Renal cortical epithelial cell (primary cell): ENCODE measurements around the gene ASTN1. TPM values are rescaled to one million over a fixed set of nuclear protein-coding genes. Genes with fewer than 3 reads are reported as not detected.

Experiments
- DNase-seq: peaks from one replicate; pipeline ENCODE4 v3.0.0-alpha.2; 2011; ENCODE audit warnings: low read depth
- total RNA-seq: library from RNA; depleted of rRNA; stranded (reverse); fragments of >200 nt; gene quantifications from 2 replicates; pipeline ENCODE4 v1.2.3, GENCODE V29; 2014

ASTN1 gene
- total RNA-seq, 1 donor from 2014 or later: 0.05 TPM

- DNase-seq: no peak
These were observed 600 bp downstream of the ASTN1 start for GRCh38 chr1:177163844-177164379.

- no peak for DNase-seq
These were observed 2.3 kb downstream of the ASTN1 start for GRCh38 chr1:177162243-177162642.

DNA sequence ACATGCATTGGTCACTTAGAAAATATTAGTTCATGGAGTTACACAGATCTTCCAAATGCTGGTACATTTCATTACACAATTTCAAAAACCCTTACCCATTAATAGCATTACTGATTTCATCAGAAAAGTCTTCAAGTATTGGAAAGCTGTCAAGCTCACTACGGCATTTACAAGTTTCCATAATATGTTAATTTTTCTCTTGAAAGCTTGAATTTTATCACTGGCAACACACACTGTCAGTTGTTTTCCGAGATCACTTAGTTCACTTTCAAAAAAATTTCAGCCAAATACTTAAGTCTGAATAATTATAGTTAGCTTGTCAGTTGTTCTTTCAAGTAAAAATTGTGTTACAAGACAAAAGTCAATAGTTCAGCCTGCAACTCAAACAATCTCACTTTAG lies 18.0 kb downstream of the ASTN1 start:
- no peak for DNase-seq

- no peak for DNase-seq
These were observed 19.1 kb downstream of the ASTN1 start for GRCh38 chr1:177145106-177146070.

DNA sequence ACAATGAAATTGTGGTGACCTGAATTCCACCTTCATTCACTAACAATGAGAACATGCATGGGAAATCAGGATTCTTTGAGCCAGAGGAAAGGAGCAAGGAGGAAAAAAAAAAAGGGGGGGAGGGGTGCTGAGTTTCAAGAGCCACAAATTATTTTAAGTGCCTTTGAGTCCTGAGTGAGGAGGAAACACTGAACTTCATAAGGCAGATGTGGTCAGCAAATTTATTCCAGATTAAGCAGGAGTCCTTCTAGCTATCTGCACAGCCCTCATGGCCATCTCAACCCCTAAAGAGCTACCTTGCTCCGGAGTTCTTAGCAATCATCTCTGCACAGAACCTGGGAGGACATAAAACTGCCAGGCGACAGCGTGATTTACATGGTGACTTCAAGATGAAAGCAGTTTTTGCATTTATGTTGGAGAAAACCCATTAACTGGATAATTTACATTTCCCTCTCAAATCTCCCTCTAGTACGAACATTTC lies 21.7 kb downstream of the ASTN1 start:
- DNase-seq: no peak

DNA sequence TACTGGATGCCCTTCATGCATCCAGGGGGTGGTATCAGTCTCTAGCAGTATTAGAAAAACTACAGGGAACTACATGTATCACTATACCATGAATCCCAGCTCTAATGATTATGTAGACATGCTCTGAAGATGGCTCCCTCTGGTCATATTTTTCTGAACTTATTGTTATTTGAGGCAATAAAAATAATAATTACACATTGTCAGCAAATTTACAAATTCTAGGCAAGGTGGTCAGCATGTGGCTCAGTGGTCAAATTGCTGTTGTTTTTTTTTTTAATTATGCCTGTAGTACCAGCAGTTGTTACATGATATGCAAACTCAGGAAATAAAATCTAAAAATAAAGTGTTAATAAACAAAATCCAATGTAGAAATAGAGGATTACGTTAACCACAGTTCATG lies 22.5 kb downstream of the ASTN1 start:
- DNase-seq: no peak

DNA sequence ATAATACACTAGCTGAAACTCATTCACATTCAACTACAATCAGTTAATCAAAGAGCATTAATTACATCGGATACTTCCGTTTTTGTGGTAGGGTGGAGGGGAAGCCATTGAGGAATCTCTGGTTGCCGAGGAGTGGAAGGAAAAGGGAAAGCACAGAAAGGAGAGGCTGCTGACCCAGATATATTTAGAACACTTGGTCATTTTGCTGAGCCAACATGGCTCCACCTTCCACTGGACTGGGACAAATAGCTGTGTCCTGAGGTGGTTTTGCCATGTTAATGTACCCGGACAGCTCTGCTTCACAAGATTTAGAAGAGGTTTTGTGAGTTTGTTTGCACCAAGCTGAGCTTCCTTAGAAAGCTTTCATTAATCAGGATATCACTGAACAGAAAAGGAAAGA lies 26.2 kb downstream of the ASTN1 start:
- DNase-seq: no peak

GRCh38 chr1:177137814-177138213 lies 26.7 kb downstream of the ASTN1 start:
- no peak for DNase-seq

DNA sequence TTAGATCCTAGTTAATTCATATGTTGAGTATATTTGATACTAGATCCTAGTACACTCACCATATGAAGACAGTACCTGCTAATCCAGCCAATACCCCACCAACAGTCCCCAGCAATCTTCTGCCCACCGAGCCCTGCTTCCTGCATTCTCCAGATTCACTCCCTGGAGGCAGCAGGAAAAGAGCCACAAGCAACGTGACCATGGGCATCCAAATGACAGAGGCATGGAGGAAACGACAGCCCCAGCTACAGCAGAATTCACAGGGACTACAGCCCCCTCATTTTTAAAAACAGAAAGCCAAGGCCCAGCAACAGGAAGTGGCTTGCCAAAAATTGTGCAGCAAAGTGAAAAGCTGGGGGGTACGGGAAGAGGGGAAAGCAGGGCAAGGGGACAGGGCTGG lies 29.3 kb downstream of the ASTN1 start:
- DNase-seq: no peak

GRCh38 chr1:177133977-177134538 lies 30.5 kb downstream of the ASTN1 start:
- DNase-seq: no peak

- DNase-seq: no peak
These were observed 32.4 kb downstream of the ASTN1 start for GRCh38 chr1:177132141-177132540.

- no peak for DNase-seq
These were observed 32.8 kb downstream of the ASTN1 start for GRCh38 chr1:177131723-177132122.

DNA sequence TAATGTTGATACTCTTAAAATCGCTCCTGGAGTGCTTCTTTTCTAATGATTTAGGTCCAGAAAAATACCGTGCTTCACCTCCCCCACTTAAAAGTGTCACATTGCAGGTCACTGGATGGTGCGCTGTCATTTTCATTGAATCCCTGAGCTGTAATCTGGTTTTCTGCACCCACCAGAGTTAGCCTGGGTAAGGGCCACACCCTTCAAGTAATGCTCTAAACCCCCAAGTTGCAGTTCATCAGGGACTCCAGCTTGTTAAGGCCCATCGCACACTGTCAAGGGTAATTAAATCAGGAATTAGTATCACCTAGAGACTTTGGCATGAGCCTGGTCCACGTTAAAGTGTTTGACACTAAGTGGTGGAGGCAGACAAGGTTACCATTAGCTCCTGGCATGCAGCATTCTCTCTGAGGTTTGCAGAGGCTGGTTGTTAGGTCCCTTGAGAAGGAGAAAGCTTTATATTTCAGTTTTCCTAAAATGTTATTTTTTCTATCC lies 34.0 kb downstream of the ASTN1 start:
- DNase-seq: no peak

DNA sequence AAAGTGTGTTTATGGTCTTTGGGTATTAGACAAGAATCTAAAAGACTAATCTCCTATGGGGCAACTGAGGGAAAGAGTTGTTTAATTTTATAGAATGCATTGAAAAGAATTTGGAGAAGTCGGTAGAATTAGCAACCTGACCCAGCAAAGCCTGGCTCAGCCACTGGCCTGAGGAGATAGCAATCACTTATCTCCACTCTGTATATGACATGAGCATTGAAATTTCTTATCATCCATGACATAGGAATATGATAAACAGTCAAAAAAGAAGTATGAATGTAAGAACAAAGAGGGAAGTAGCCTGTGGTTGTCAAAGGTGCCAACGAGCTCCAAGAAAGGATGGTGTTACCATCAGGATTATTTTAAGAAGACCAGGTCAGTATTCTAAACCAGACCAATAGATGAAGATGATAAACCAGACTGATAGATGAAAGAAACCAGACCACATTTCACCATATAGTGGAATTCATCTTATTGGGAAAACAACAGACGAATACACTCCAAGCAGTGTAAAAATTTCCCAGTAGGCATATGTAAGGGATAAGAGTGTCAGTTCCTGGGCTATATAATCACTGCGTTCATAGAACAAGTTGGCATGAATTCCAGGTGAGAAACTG lies 35.7 kb downstream of the ASTN1 start:
- no peak for DNase-seq

- no peak for DNase-seq
These were observed 38.2 kb downstream of the ASTN1 start for GRCh38 chr1:177126267-177126666.

DNA sequence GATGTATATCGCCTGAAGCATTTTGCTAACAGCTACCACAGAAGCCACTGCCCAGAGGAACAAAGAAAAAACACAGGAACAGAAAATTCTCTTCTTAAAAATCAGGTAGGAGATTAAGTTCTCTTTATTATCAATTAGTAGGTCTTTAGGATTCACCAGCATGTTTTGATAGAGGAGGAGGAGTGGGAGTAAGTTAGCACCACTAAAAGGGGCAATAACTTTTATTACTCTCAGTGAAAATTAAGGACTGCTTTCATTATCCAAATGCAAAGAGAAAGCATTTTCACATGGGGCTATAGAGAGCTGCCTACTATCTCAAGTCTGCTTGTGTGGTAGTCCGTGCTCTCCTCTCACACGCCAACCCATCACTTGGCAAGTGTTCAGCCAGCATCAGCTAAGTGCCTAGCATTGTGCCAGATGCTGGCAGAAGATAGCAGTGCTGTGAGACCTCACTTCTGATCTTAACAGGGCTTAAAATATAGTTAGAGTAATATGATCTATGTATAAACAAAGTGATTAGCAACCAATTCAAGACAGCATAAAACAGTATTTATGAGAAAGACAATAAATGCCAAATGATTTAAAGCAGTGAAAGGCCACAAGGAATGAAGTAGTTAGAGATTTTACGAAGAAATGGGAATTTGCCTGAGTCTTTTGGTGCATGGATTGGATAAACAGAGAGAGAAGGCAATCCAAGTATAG lies 39.8 kb downstream of the ASTN1 start:
- no peak for DNase-seq

DNA sequence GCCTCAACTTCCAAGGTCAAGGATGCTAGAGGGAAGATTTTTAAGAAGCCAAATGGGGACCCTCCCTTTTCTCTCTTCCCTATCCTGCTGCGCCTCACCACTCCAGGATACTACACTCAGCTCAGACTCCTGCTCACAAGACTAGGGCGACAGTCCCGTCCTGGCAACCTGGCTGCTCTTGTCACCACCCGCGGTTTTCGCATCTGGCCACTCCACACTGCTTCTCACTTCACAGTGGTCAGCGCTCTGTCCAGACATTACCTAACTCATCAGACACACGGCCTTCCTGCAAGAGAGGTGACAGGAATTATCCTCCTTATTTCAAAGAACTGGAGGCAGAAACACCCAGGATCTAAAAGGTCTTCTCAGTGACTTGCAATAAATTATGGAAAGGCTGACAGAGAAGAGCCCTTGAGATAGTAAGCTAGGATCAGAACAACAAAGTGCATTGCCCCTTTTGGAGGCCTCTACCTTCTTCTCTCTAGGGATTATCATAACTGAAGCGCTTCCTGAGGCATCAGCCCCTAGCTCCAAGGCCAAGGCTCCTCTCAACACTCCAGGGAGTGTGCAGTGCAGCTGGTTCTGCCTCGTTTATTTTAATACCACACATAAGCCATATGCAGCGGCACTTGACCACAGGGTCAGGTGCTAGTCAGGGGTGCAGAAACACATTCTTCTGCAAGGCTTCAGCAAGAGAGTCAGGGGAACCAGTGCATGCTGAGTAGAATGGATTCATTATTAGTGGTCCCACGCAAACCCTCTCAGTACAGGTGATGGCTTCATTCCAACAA lies 41.9 kb downstream of the ASTN1 start:
- DNase-seq: peak; percentile 25

- no peak for DNase-seq
These were observed 45.2 kb downstream of the ASTN1 start for GRCh38 chr1:177119311-177119710.

DNA sequence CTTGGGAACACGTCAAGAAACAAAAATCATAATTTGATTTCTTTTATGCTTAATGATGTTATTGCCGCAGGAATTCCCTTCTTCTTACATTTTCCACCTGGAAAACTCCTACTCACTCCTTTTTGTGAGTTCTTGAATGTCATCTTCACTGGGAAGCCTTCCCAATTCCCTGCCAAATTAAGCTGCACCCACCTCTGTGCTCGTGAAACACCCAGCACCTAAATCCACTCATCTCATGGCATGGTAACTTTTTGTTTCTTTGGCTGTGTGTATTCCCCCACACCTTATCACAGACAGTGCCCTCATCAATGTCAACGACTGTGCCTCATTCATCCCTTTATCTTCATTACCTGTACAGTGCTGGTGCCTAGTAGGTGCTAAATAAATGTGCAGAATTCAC lies 45.6 kb downstream of the ASTN1 start:
- DNase-seq: no peak

DNA sequence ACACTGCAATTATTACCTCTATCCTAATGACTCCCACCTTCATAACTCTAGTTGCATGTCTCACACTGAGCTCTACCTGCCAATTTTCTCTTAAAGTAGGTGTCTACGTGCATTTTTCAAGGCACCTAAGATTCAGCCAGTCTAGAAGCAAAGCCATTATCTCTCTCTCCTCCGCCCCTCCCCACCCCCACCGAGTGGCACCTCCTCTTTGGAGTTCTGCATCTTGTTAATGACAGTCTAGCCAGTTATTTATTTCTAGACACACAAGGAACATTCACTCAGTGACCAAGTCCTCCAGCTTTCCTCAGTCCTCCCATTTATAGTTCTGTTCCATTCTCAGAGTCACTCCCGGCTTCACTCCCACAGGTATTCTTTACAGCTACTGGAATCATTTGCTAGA lies 47.6 kb downstream of the ASTN1 start:
- no peak for DNase-seq
